ENCODE data around the gene ATP2C2. TPM values are rescaled to one million over a fixed set of nuclear protein-coding genes. Genes with fewer than 3 reads are reported as not detected.

ATP2C2 gene
- total RNA-seq, 1 experiment from 2014 or later, result 20.3 TPM

DNA sequence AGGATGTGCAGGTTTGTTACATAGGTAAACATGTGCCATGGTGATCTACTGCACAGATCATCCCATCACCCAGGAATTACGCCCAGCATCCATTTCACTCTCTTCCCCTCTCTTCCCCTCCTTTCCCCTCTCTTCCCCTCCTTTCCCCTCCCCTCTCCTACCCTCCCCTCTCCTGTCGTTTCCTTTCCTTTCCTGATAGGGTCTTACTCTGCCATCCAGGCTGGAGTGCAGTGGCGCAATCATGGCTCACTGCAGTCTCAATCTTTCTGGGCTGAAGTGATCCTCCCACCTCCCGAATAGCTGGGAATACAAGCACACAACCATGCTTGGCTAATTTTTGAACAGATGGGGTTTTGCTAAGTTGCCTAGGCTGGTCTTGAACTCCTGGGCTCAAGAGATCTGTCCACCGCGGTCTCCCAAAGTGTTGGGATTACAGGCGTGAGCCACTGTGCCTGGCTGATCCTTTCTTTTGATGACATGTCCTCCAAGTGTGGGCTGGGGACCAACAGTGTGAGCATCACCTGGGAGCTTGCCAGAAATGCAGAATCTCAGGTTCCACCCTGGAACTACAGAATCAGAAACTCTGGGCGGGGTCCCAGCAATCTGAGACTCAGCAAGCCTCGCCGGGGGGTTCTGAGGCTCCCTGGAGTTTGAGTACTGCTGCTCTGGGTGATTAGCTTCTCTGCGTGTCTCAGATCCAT lies 10.8 kb downstream of the ATP2C2 start:
- intact Hi-C loops (cut with micrococcal nuclease), result no loop called here
- H3K36me3 ChIP-seq (ENCODE audit: control insufficient read depth in 1 of 2, insufficient read depth in 2 of 2, low read length in 2 of 2), result no peaks in the 10 kb centered on the region
- no peak overlapping the region for H3K27ac ChIP-seq (ENCODE audit: low read depth, low read length)
- H3K9me2 ChIP-seq (ENCODE audit: insufficient read depth), result no peaks in the 10 kb centered on the region
- no peak for ATAC-seq
- RAD21 ChIA-PET (ENCODE audit: low non-redundant PET in 1 of 2, low total read pairs in 2 of 2, uncharacterized antibody in 2 of 2, unreplicated experiment in 2 of 2), result no interaction called here
- POLR2A ChIA-PET, result no interaction called here
- CTCF ChIA-PET, result no interaction called here
- TF ChIP-seq CBX3 (IDR thresholded peaks at IDR 0.05; ENCODE audit: low read depth) (no peak), ZNF274 (IDR thresholded peaks at IDR 0.05; ENCODE audit: low read depth, low read length) (no peak)
- TF ChIP-seq, protein P1, sequence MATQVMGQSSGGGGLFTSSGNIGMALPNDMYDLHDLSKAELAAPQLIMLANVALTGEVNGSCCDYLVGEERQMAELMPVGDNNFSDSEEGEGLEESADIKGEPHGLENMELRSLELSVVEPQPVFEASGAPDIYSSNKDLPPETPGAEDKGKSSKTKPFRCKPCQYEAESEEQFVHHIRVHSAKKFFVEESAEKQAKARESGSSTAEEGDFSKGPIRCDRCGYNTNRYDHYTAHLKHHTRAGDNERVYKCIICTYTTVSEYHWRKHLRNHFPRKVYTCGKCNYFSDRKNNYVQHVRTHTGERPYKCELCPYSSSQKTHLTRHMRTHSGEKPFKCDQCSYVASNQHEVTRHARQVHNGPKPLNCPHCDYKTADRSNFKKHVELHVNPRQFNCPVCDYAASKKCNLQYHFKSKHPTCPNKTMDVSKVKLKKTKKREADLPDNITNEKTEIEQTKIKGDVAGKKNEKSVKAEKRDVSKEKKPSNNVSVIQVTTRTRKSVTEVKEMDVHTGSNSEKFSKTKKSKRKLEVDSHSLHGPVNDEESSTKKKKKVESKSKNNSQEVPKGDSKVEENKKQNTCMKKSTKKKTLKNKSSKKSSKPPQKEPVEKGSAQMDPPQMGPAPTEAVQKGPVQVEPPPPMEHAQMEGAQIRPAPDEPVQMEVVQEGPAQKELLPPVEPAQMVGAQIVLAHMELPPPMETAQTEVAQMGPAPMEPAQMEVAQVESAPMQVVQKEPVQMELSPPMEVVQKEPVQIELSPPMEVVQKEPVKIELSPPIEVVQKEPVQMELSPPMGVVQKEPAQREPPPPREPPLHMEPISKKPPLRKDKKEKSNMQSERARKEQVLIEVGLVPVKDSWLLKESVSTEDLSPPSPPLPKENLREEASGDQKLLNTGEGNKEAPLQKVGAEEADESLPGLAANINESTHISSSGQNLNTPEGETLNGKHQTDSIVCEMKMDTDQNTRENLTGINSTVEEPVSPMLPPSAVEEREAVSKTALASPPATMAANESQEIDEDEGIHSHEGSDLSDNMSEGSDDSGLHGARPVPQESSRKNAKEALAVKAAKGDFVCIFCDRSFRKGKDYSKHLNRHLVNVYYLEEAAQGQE (IDR thresholded peaks at IDR 0.05; ENCODE audit: low read depth), result no peak
- H3K4me1 ChIP-seq (ENCODE audit: control insufficient read depth in 1 of 2, insufficient read depth in 2 of 2, low read length in 2 of 2), result peaks cover 8 to 11% of the 10 kb centered on the region in 2 experiments; a peak in 3 of 4 replicates
- H3K4me3 ChIP-seq (replicated peaks in 1 of 2; ENCODE audit: low read depth in 1 of 2, low read length in 2 of 2), result no peak overlapping the region
- no peaks in the 10 kb centered on the region for H4K20me1 ChIP-seq (ENCODE audit: insufficient read depth)
- no peak overlapping the region for H3K4me2 ChIP-seq (ENCODE audit: low read length)
- DNase-seq (ENCODE audit: low read depth, low spot score), result no peak
- no peaks in the 10 kb centered on the region for H3K27me3 ChIP-seq (ENCODE audit: insufficient read depth, low read length)
- BruUV-seq (replicated peaks), result no TSS peak
- no peaks in the 10 kb centered on the region for H3K9me3 ChIP-seq (ENCODE audit: control insufficient read depth in 1 of 2, insufficient read depth in 1 of 2, low read depth in 1 of 2, low read length in 2 of 2)
- no peak overlapping the region for H2AFZ ChIP-seq (ENCODE audit: low read depth, low read length, poor library complexity, severe bottlenecking)
- no peaks in the 10 kb centered on the region for H3K79me2 ChIP-seq (ENCODE audit: insufficient read depth, low read length)
- H3K9ac ChIP-seq (ENCODE audit: low read length), result no peak overlapping the region

DNA sequence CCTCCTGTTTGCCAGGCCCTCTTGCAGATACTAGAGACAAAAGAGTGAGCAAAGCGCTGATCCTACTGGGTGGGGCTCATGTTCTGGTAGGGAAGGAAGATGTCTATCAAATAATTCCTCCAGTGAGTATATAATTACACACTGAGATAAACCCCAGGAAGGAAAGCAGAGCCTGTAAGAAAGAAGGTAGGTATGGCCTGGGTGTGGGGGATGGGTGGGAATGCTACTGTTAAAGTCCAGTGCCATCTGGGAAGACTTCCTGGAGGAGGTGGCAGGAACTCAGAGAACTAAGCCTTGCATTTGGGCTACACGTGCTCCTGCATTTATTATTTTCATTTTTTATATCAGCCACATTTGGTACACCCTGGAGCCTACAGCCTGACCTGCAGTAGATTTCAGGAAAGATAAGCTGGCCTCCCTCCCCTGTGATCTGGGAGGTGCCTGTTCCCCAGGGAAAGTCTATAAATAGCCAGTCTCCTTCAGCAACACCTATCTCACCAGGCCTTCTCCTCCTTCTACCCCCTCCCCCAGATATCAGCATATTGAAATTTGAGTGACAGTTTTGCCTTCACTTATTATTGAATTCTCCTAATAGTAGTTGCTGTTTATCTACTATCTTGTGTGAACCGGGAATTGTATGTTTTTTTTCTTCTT lies 11.5 kb downstream of the ATP2C2 start:
- ChIA-PET CTCF (no interaction called here), RAD21 (ENCODE audit: low non-redundant PET in 1 of 2, low total read pairs in 2 of 2, uncharacterized antibody in 2 of 2, unreplicated experiment in 2 of 2) (no interaction called here), POLR2A (no interaction called here)
- Histone ChIP-seq H3K27ac (ENCODE audit: low read depth, low read length) (no peak overlapping the region), H3K4me2 (ENCODE audit: low read length) (peak overlapping the region; percentile 50), H3K79me2 (ENCODE audit: insufficient read depth, low read length) (no peaks in the 10 kb centered on the region), H3K9me2 (ENCODE audit: insufficient read depth) (no peaks in the 10 kb centered on the region), H3K36me3 (ENCODE audit: control insufficient read depth in 1 of 2, insufficient read depth in 2 of 2, low read length in 2 of 2) (no peaks in the 10 kb centered on the region), H3K9me3 (ENCODE audit: control insufficient read depth in 1 of 2, insufficient read depth in 1 of 2, low read depth in 1 of 2, low read length in 2 of 2) (no peaks in the 10 kb centered on the region), H2AFZ (ENCODE audit: low read depth, low read length, poor library complexity, severe bottlenecking) (no peak overlapping the region), H3K4me1 (ENCODE audit: control insufficient read depth in 1 of 2, insufficient read depth in 2 of 2, low read length in 2 of 2) (peaks cover 8 to 11% of the 10 kb centered on the region in 2 experiments; a peak in 3 of 4 replicates), H4K20me1 (ENCODE audit: insufficient read depth) (no peaks in the 10 kb centered on the region), H3K27me3 (ENCODE audit: insufficient read depth, low read length) (no peaks in the 10 kb centered on the region), H3K4me3 (replicated peaks in 1 of 2; ENCODE audit: low read depth in 1 of 2, low read length in 2 of 2) (no peak overlapping the region), H3K9ac (ENCODE audit: low read length) (no peak overlapping the region)
- peak; percentile 46 for ATAC-seq
- intact Hi-C loops (cut with micrococcal nuclease), result no loop called here
- no TSS peak for BruUV-seq (replicated peaks)
- no peak for DNase-seq (ENCODE audit: low read depth, low spot score)
- TF ChIP-seq EGR1 (IDR thresholded peaks at IDR 0.05; ENCODE audit: low read depth) (no peak), SP1 (IDR thresholded peaks at IDR 0.05; ENCODE audit: low read depth) (no peak), RAD21 (IDR thresholded peaks at IDR 0.05; ENCODE audit: low read depth) (no peak), POLR2AphosphoS5 (IDR thresholded peaks at IDR 0.05; ENCODE audit: low read depth, low read length) (no peak), ZNF274 (IDR thresholded peaks at IDR 0.05; ENCODE audit: low read depth, low read length) (no peak), JUND (IDR thresholded peaks at IDR 0.05) (no peak)
- TF ChIP-seq, protein P2, sequence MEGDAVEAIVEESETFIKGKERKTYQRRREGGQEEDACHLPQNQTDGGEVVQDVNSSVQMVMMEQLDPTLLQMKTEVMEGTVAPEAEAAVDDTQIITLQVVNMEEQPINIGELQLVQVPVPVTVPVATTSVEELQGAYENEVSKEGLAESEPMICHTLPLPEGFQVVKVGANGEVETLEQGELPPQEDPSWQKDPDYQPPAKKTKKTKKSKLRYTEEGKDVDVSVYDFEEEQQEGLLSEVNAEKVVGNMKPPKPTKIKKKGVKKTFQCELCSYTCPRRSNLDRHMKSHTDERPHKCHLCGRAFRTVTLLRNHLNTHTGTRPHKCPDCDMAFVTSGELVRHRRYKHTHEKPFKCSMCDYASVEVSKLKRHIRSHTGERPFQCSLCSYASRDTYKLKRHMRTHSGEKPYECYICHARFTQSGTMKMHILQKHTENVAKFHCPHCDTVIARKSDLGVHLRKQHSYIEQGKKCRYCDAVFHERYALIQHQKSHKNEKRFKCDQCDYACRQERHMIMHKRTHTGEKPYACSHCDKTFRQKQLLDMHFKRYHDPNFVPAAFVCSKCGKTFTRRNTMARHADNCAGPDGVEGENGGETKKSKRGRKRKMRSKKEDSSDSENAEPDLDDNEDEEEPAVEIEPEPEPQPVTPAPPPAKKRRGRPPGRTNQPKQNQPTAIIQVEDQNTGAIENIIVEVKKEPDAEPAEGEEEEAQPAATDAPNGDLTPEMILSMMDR (IDR thresholded peaks at IDR 0.05 in 2 of 3, conservative IDR thresholded peaks at IDR 0.05 in 1 of 3; ENCODE audit: borderline replicate concordance in 1 of 3, insufficient read depth in 1 of 3, low read depth in 2 of 3, low read length in 2 of 3), result no peak

Measured in HCT116 (cell line).